ENCODE results near the gene MBNL1.

- TF ChIP-seq CTCF (optimal IDR thresholded peaks at IDR 0.05 in 1 of 3, IDR thresholded peaks at IDR 0.05 in 1 of 3, conservative IDR thresholded peaks at IDR 0.05 in 1 of 3; ENCODE audit: extremely low read depth in 1 of 3, insufficient read depth in 2 of 3, low read length in 3 of 3) (no peak), EZH2 (IDR thresholded peaks at IDR 0.05; ENCODE audit: low read length) (no peak)
Measured at GRCh38 chr3:152323834-152324233, 55.1 kb downstream of the MBNL1 start.
